Activated CD4-positive, alpha-beta T cell treated with anti-CD3 and anti-CD28 coated beads for 4 hours (primary cell): ENCODE results near the gene EFNA1.
"Not testable (repeated sequence)": the region's sequence is repeated elsewhere in the genome, so short reads cannot be mapped to it uniquely, and the experiment has no call there.

Experiments
- DNase-seq, 2 donors: peaks; one replicate each; pipeline ENCODE4 v3.0.0-alpha.2; 2020

Gene EFNA1

GRCh38 chr1:155092641-155093040, 35.0 kb upstream of the EFNA1 start:
- DNase-seq = no peak

DNA sequence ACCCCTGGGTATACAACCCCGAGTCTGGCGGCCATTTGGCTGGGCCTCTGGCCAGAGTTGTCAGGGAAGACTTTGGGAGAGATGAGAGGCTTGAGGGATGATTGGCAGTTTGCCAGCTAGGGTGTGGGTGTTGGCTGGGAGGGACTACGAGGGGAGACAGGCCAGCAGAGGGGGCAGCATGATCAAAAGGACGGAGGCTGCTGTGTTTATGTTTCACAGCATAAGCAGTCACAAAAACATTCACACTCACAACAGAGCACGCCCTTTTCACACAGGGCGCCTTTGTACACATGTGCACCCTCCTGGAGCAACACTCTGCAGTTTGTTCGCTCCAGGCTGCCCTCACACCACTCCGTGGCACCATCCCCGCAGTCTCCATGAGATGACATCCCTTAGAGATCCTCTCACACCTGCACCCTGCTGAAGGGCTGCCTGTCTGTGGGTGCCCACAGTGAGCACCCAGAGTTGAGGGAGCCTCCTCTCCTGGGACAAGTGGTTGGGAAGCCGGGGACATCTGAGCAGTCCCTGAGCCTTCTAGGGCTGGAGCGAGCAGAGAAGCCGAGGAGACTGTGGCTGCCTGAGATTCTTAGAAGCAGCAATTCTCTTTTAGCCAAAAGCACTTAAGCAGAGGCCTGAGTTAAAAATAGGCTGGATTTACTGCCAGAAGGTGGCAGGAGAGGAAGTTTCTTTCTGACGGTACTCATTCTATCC, 33.6 kb upstream of the EFNA1 start:
- DNase-seq = no peak

DNA sequence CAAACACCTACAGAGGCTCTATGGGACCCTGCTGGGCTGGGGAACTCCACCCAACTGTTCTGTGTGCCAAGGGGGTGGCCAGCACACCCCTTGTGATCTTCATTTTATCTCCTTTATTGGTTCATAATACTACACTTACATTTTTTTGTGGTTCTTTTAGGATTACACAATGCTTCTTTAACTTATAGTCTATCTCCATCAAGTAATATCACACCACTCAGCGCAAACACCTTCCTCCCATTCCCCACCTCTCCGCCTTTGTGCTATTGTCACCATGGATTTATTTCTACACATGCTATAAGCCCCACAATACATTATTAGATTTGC, 33.1 kb upstream of the EFNA1 start:
- no peak for DNase-seq

DNA sequence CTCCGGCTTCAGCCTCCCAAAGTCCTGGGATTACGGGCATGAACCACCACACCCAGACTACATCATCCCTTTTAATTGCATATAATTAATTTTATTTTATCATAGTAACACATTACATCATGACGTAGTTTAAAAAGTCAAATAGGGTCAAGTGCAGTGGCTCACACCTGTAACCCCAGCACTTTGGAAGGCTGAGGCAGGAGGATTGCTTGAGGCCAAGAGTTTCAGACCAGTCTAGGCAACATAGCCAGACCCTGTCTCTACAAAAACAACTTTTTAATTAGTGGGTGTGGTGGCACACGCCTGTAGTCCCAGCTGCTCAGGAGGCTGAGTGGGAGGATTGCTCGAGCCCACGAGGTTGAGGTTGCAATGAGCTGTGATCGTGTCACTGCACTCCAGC, 28.3 kb upstream of the EFNA1 start:
- DNase-seq = no peak

DNA sequence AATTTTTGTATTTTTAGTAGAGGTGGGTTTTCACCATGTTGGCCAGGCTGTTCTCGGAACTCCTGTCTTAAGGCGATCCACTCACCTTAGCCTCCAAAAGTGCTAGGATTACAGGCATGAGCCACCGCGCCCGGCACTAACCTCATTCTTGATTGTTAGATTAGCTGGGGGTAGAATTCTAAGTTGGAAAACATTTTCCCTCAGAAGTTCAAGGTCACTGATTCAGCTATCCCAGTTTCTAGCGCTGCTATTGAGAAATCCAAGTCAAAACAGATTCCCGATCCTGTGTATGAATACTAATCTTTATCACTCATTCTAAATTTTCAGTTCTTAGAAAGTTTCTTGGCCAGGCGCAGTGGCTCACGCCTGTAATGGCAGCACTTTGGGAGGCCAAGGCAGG, 24.4 kb upstream of the EFNA1 start:
- DNase-seq = no peak

DNA sequence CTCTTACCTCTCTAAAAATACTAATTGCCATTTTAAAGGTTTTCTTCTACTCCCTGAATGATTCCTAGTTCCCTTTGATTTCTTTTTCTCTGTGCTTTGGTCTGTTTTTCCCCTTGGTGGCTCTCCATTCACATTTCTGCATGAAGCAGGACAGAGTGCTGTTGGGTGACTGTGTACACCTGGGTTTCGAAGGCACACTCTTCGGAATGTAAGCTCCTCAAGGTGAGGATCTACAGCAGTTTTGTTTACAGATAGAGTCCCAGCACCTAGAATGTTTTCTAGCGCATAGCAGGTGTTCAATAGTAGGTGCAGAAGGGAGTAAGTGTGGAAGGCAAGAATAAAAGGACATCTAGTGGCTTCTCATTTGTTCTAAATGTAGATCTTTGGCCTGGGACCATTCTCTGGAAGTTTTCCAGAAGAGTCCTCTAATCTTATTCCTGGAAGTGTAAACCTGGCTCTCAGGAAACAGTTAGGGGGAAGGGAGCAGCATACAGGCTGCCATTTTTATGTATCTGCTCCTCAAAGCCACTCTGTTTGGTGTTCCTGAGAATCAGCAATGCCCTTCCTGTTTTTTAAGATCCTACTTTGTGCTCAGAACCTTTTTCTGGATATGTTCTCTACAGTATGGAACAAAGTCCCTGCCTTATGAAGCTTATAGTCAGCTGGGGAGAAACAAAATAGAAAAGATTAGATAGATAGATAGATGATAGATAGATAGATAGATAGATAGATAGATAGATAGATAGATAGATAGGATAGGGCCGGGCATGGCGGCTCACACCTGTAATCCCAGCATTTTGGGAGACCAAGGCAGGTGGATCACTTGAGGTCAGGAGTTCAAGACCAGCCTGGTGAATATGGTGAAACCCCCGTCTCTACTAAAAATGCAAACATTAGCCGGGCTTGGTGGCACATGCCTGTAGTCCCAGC, 22.8 kb upstream of the EFNA1 start:
- DNase-seq = no peak

- DNase-seq = no peak
Measured at GRCh38 chr1:155105604-155106011, 22.1 kb upstream of the EFNA1 start.

DNA sequence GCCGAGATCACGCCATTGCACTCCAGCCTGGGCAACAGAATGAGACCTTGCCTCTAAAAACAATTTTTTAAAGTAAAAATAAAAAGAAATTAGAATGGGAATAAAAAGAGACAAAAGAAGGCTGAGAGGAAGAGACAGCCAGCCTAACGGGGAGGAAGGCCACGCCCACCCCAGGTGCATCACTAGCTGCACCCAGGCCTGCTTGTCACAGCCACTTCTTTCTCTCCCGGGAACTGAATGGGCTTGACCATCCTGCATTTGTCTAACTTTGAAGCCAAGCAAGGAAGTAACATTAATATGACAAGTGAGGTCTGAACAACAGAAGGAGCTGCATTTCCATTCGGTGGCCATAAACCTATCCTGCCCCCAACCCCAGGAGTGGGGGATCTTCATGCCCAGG, 20.8 kb upstream of the EFNA1 start:
- DNase-seq = no peak

DNA sequence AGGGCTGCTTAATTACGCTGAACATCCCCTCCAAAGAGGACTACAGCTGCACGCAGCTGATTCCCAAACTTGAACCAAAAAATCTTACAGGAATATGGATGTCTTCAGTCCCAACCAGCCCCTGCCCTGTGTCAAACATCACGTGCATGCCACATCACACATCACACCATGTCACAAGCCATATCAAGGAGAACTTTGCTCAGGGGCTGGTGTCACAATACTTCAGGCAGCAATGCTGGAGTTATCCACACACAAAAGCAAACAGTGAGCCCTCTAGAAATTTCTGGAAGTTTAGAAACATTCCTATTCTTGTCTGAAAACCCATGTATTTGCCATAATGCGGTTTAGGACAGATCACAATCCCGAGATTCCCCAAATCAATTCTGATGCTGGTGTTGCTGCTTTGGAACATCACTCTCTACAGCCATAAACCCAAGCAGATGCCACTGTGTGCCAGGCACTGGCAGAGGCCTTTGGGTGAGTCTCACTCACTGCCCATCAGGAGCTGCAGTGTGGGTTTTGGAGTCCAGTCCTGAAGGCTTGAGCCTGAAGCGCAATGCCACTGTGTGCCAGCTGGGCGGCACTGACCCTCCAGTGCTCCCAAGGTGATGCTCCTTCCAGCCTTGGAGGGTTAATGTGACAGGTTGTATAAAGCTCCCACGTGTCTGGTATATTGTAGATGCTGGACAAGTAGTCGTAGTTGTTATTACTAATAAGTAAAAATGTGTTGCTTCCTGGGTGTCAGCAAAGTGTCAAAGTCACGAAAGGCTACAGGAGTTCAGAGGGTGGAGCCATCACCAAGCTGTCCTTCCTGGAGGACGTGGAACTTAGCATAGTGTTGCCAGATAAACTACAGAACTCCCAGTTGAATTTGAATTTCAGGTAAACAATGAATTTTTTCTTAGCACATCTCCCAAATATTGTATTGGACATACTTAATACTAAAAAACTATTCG, 20.1 kb upstream of the EFNA1 start:
- no peak for DNase-seq

DNA sequence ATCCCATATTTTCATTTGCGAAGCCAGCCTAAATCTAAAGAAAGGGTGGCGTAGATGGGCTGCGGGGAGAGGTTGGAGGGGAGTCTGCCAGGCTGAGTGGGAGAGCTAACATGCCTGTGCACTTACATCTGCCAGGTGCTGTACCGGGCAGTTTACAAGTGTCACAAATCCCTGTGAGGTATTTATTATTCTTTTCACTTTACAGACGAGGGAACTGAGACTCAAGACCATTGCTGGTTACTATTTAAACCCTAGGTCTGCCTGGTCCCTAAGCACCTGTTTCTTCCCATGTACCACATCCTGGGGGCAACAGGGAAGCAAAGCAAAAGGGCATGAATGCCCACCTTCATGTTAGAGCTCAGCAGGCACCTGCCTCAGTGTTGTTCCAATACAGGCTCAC, 19.4 kb upstream of the EFNA1 start:
- no peak for DNase-seq

DNA sequence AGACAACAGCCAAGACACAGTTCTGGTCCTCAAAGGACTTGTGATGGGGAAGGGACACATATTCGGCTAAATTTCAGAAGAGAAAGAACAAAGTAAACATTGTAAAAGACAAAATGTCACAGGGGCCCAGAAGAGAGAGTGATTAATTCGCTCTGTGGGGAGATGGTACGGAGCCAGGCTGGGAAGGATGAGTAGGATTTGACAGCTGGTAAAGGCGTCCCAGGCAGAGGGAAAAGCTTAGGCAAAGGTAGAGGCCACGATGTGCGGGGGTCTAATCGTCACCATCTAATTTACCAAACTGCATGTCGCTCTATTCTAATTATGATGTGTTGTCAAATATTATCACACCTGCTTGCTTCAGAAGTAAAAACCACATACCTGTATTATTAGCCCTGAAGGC, 17.3 kb upstream of the EFNA1 start:
- no peak for DNase-seq

- DNase-seq = no peak
Measured at GRCh38 chr1:155110826-155111225, 16.9 kb upstream of the EFNA1 start.

GRCh38 chr1:155113450-155113980, 14.2 kb upstream of the EFNA1 start:
- DNase-seq = no peak

DNA sequence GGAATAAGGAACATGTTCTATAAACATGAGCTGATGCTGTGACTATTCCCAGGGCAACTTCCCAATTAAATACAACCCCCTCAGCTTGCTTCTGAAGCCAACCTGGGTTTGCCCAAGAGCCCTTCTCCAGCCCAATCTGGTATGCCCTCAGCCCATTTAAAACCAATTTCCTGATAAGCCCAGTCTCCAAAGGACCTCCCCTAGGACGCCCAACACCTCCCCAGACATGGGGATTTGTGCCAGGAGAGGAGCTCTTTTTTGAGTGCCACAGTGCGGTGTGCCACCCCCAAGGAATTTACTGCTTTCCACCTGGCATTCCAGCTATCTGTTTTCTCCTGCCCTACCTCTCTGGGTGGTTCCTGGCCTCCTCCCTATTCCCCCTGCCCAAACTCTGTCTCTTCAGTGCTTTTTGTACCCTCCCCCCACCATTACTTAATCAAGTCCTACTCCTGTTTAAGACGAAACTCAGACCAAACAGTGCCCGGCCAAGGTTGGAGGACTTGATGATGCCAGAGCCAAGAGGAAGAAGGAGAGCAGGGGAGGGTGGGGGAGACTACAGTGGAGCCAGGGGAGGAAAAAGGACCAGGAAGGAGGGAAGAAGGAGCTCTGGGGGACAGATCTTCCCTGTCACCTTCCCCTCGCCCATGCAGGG, 11.4 kb upstream of the EFNA1 start:
- no peak for DNase-seq

DNA sequence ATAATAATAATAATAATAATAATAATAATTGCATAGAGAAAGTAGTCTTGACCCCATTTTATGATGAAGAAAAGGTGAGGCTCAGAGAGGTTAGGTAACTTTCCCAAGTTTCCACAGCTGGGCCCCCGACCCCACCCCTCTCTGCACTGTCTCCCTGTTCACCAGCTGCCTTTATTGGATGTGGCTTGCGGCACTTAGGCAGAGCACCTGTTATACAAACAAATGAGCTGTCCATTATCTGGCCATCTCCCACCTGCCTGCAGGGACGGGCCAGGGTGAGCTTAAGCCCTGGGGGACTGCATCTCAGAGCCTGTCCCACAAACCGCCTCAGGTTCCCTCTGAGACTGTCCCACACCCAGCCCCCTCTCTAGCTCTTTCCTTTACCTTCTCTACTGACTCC, 10.1 kb upstream of the EFNA1 start:
- DNase-seq = no peak

- not testable (repeated sequence) for DNase-seq
Measured at GRCh38 chr1:155118090-155118489, 9.6 kb upstream of the EFNA1 start.

GRCh38 chr1:155120253-155120652, 7.4 kb upstream of the EFNA1 start:
- no peak for DNase-seq

- no peak for DNase-seq
Measured at GRCh38 chr1:155121249-155121648, 6.4 kb upstream of the EFNA1 start.

- DNase-seq = no peak
Measured at GRCh38 chr1:155122308-155122707, 5.4 kb upstream of the EFNA1 start.

- no peak for DNase-seq
Measured at GRCh38 chr1:155123801-155124200, 3.9 kb upstream of the EFNA1 start.

GRCh38 chr1:155124503-155125463, 2.9 kb upstream of the EFNA1 start:
- DNase-seq = no peak
